GM23338 (cell line): ENCODE results near the gene PPFIA2. TPM values are rescaled to one million over a fixed set of nuclear protein-coding genes. Genes with fewer than 3 reads are reported as not detected.

Experiments used
- ATAC-seq: fragments of 200-7000 bp; cut with Tn5 transposase; 3 replicates; pipeline ENCODE4 v1.9.1; 2020
- DNase-seq: peaks from one replicate; pipeline ENCODE4 v3.0.0-alpha.2; 2015; ENCODE audit warnings: low spot score
- H2AFZ ChIP-seq: fragments of 200-600 bp; sonication (generic); 2 replicates; pipeline ENCODE4 v1.8.0; 2016; ENCODE audit warnings: antibody characterized with exemption, mild to moderate bottlenecking, moderate library complexity
- H3F3A ChIP-seq: fragments of 200-600 bp; sonication (generic); replicated peaks from 2 replicates; pipeline ENCODE4 v1.8.0; 2017; ENCODE audit warnings: antibody characterized with exemption, mixed run types, low read depth
- H3K27ac ChIP-seq: fragments of 200-600 bp; sonication (generic); 2 replicates; pipeline ENCODE4 v1.6.1; 2016; ENCODE audit warnings: low read depth
- H3K27me3 ChIP-seq: fragments of 200-600 bp; sonication (generic); 2 replicates; pipeline ENCODE4 v1.8.0; 2016; ENCODE audit warnings: mild to moderate bottlenecking, mixed run types, moderate library complexity; ENCODE audit not compliant: insufficient read depth
- H3K36me3 ChIP-seq: fragments of 200-600 bp; sonication (generic); 2 replicates; pipeline ENCODE4 v1.8.0; 2016; ENCODE audit warnings: mild to moderate bottlenecking; ENCODE audit not compliant: insufficient read depth
- H3K4me1 ChIP-seq: fragments of 200-600 bp; sonication (generic); 2 replicates; pipeline ENCODE4 v1.8.0; 2016; ENCODE audit warnings: mild to moderate bottlenecking, moderate library complexity; ENCODE audit not compliant: insufficient read depth
- H3K4me2 ChIP-seq: fragments of 200-600 bp; sonication (generic); 2 replicates; pipeline ENCODE4 v1.7.1; 2017; ENCODE audit warnings: mixed run types
- H3K4me3 ChIP-seq: fragments of 200-600 bp; sonication (generic); 2 replicates; pipeline ENCODE4 v1.6.1; 2016; ENCODE audit warnings: mixed run types
- H3K79me2 ChIP-seq: fragments of 200-600 bp; sonication (generic); replicated peaks from 2 replicates; pipeline ENCODE4 v1.8.0; 2017; ENCODE audit warnings: mild to moderate bottlenecking; ENCODE audit not compliant: insufficient read depth
- H3K9me2 ChIP-seq: fragments of 200-600 bp; sonication (generic); 2 replicates; pipeline ENCODE4 v1.8.0; 2017; ENCODE audit not compliant: insufficient read depth
- H4K20me1 ChIP-seq: fragments of 200-600 bp; sonication (generic); replicated peaks from 2 replicates; pipeline ENCODE4 v1.8.0; 2017; ENCODE audit warnings: mild to moderate bottlenecking; ENCODE audit not compliant: insufficient read depth
- H3K27ac Mint-ChIP-seq: 2 replicates; pipeline ENCODE4 v1.8.0; 2020; ENCODE audit warnings: inconsistent platforms, mild to moderate bottlenecking, moderate library complexity, mixed read lengths
- H3K27me3 Mint-ChIP-seq: 3 replicates; pipeline ENCODE4 v1.8.0; 2022; ENCODE audit warnings: low read depth, mild to moderate bottlenecking, moderate library complexity, mixed read lengths, inconsistent platforms; ENCODE audit not compliant: insufficient read depth, poor library complexity
- H3K36me3 Mint-ChIP-seq: 3 replicates; pipeline ENCODE4 v1.8.0; 2021; ENCODE audit warnings: low read depth, mild to moderate bottlenecking, inconsistent platforms, moderate library complexity, mixed read lengths
- H3K4me1 Mint-ChIP-seq: 3 replicates; pipeline ENCODE4 v1.8.0; 2020; ENCODE audit warnings: mild to moderate bottlenecking, inconsistent platforms, mixed read lengths
- H3K4me3 Mint-ChIP-seq: 3 replicates; pipeline ENCODE4 v1.8.0; 2021; ENCODE audit warnings: moderate library complexity, mild to moderate bottlenecking, inconsistent platforms, mixed read lengths
- H3K9me3 Mint-ChIP-seq: 3 replicates; pipeline ENCODE4 v1.8.0; 2020; ENCODE audit warnings: moderate library complexity, mild to moderate bottlenecking, inconsistent platforms, mixed read lengths
- CREB1 ChIP-seq: fragments of 250-450 bp; sonication (Bioruptor Pico); IDR thresholded peaks from 2 replicates; pipeline ENCODE4 v1.5.0; 2020; ENCODE audit warnings: low read depth, mild to moderate bottlenecking, moderate library complexity
- CTCF ChIP-seq, 2 experiments: fragments of 200-600 bp in 1 of 2; sonication (generic) in 1 of 2; conservative IDR thresholded peaks; 2 replicates each; pipeline versions ENCODE4 v1.5.1 to v1.6.1; 2016 to 2017; ENCODE audit warnings: antibody characterized with exemption in 2 of 2, low read depth in 2 of 2, mild to moderate bottlenecking in 2 of 2, moderate library complexity in 1 of 2
- EZH2 ChIP-seq: fragments of 200-600 bp; sonication (generic); IDR thresholded peaks from one replicate; pipeline ENCODE4 v1.8.0; 2017; ENCODE audit warnings: antibody characterized with exemption, mild to moderate bottlenecking, low read depth; ENCODE audit not compliant: unreplicated experiment
- JUNB ChIP-seq: IDR thresholded peaks from one replicate; pipeline ENCODE4 v1.6.1; 2016; ENCODE audit warnings: antibody characterized with exemption; ENCODE audit not compliant: unreplicated experiment
- NANOG ChIP-seq: IDR thresholded peaks from 2 replicates; pipeline ENCODE4 v1.6.1; 2016; ENCODE audit warnings: antibody characterized with exemption, borderline replicate concordance
- POLR2AphosphoS5 ChIP-seq: IDR thresholded peaks from 2 replicates; pipeline ENCODE4 v1.6.1; 2016; ENCODE audit warnings: antibody characterized with exemption, low read depth
- REST ChIP-seq: IDR thresholded peaks from one replicate; pipeline ENCODE4 v1.6.1; 2018; ENCODE audit warnings: antibody characterized with exemption; ENCODE audit not compliant: unreplicated experiment
- STAT1 ChIP-seq: IDR thresholded peaks from one replicate; pipeline ENCODE4 v1.6.1; 2016; ENCODE audit warnings: antibody characterized with exemption; ENCODE audit not compliant: unreplicated experiment
- ZNF114 ChIP-seq: fragments of 250-450 bp; sonication (Bioruptor Pico); IDR thresholded peaks from 2 replicates; pipeline ENCODE4 v1.5.0; 2020; ENCODE audit warnings: mild to moderate bottlenecking, moderate library complexity
- polyA plus RNA-seq: library from polyadenylated mRNA; unstranded; fragments of >200 nt; fragmentation: Nextera tagmentation; extraction: Ambion mirVana; gene quantifications from 2 replicates; pipeline ENCODE4 v1.2.1, GENCODE V29; 2016
- total RNA-seq: library from RNA; depleted of rRNA; stranded (reverse); fragments of >200 nt; shearing (Covaris generic); gene quantifications from 2 replicates; pipeline ENCODE4 v1.2.3, GENCODE V29; 2014
- TF ChIP-seq, protein P1 (sequence below): fragments of 250-450 bp; sonication (Bioruptor Pico); IDR thresholded peaks from 2 replicates; pipeline ENCODE4 v1.5.0; 2020; ENCODE audit warnings: mild to moderate bottlenecking, moderate library complexity
- TF ChIP-seq, protein P2 (sequence below): IDR thresholded peaks from 2 replicates; pipeline ENCODE4 v1.6.1; 2016; ENCODE audit warnings: antibody characterized with exemption

The PPFIA2 gene
- total and polyA plus RNA-seq, 2 experiments from 2014 or later = 5.4 to 7.2 TPM

DNA sequence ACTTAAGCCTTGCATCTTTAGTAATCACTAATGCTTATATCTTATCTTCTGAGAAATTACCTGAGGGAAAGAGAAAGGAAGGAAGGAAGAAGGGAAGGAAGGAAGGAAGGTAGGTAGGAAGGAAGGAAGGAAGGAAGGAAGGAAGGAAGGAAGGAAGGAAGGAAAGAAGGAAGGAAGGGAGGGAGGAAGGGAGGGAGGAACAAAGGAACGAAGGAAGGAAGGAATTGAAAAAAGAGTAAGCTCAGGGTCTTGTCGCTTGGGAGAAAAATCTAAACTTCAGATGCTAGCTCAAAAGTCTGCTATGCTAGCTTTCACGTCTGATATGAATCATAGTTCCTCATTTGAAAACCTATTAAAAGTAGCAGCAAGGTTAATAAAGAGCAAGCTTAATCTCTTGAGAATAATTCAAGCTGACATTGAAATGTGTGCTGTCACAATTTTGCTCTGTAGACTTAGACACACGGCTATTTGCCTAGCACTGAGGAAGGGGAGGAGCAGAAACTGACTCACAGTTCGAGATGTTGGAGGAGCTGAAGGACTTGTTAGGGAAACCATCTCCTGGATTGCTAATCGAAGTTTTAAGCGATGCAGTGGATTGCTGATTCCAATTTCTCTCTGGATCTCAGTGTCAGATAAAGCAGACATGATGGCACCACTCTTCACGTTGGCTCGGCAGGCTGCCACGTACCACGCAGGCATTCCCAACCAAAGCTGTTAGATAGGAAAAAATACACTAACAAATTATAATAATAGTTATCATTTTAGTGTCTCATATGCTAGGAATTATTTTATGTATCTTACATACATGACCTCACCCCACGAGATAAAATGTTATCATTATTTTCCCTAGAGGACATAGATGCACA, 464.6 kb downstream of the PPFIA2 start:
- Histone ChIP-seq H3K4me2 (no peak overlapping the region), H3K4me1 (no peaks in the 10 kb centered on the region), H3K79me2 (no peaks in the 10 kb centered on the region), H2AFZ (no peak overlapping the region), H3K36me3 (no peaks in the 10 kb centered on the region), H3K27ac (no peak overlapping the region), H3F3A (no peaks in the 10 kb centered on the region), H3K4me3 (no peak overlapping the region), H3K27me3 (no peaks in the 10 kb centered on the region), H3K9me2 (no peaks in the 10 kb centered on the region), H4K20me1 (no peaks in the 10 kb centered on the region)
- no peaks in the 10 kb centered on the region for H3K4me1 Mint-ChIP-seq
- H3K4me3 Mint-ChIP-seq = no peak overlapping the region
- DNase-seq (no peak), ATAC-seq (no peak)
- H3K27ac Mint-ChIP-seq = no peak overlapping the region
- TF ChIP-seq CTCF (conservative IDR thresholded peaks at IDR 0.05; ENCODE audit: low read depth in 2 of 2) = no peak
- no peak for TF ChIP-seq NANOG
- no peak for TF ChIP-seq POLR2AphosphoS5
- TF ChIP-seq, protein P1, sequence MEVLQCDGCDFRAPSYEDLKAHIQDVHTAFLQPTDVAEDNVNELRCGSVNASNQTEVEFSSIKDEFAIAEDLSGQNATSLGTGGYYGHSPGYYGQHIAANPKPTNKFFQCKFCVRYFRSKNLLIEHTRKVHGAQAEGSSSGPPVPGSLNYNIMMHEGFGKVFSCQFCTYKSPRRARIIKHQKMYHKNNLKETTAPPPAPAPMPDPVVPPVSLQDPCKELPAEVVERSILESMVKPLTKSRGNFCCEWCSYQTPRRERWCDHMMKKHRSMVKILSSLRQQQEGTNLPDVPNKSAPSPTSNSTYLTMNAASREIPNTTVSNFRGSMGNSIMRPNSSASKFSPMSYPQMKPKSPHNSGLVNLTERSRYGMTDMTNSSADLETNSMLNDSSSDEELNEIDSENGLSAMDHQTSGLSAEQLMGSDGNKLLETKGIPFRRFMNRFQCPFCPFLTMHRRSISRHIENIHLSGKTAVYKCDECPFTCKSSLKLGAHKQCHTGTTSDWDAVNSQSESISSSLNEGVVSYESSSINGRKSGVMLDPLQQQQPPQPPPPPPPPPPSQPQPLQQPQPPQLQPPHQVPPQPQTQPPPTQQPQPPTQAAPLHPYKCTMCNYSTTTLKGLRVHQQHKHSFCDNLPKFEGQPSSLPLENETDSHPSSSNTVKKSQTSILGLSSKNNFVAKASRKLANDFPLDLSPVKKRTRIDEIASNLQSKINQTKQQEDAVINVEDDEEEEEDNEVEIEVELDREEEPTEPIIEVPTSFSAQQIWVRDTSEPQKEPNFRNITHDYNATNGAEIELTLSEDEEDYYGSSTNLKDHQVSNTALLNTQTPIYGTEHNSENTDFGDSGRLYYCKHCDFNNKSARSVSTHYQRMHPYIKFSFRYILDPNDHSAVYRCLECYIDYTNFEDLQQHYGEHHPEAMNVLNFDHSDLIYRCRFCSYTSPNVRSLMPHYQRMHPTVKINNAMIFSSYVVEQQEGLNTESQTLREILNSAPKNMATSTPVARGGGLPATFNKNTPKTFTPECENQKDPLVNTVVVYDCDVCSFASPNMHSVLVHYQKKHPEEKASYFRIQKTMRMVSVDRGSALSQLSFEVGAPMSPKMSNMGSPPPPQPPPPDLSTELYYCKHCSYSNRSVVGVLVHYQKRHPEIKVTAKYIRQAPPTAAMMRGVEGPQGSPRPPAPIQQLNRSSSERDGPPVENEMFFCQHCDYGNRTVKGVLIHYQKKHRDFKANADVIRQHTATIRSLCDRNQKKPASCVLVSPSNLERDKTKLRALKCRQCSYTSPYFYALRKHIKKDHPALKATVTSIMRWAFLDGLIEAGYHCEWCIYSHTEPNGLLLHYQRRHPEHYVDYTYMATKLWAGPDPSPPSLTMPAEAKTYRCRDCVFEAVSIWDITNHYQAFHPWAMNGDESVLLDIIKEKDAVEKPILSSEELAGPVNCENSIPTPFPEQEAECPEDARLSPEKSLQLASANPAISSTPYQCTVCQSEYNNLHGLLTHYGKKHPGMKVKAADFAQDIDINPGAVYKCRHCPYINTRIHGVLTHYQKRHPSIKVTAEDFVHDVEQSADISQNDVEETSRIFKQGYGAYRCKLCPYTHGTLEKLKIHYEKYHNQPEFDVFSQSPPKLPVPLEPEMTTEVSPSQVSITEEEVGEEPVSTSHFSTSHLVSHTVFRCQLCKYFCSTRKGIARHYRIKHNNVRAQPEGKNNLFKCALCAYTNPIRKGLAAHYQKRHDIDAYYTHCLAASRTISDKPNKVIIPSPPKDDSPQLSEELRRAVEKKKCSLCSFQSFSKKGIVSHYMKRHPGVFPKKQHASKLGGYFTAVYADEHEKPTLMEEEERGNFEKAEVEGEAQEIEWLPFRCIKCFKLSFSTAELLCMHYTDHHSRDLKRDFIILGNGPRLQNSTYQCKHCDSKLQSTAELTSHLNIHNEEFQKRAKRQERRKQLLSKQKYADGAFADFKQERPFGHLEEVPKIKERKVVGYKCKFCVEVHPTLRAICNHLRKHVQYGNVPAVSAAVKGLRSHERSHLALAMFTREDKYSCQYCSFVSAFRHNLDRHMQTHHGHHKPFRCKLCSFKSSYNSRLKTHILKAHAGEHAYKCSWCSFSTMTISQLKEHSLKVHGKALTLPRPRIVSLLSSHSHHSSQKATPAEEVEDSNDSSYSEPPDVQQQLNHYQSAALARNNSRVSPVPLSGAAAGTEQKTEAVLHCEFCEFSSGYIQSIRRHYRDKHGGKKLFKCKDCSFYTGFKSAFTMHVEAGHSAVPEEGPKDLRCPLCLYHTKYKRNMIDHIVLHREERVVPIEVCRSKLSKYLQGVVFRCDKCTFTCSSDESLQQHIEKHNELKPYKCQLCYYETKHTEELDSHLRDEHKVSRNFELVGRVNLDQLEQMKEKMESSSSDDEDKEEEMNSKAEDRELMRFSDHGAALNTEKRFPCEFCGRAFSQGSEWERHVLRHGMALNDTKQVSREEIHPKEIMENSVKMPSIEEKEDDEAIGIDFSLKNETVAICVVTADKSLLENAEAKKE (CRISPR knock-in tag) = no peak
- no peak for TF ChIP-seq REST
- TF ChIP-seq CREB1 (CRISPR knock-in tag) = no peak
- no peak for TF ChIP-seq JUNB
- TF ChIP-seq, protein P2, sequence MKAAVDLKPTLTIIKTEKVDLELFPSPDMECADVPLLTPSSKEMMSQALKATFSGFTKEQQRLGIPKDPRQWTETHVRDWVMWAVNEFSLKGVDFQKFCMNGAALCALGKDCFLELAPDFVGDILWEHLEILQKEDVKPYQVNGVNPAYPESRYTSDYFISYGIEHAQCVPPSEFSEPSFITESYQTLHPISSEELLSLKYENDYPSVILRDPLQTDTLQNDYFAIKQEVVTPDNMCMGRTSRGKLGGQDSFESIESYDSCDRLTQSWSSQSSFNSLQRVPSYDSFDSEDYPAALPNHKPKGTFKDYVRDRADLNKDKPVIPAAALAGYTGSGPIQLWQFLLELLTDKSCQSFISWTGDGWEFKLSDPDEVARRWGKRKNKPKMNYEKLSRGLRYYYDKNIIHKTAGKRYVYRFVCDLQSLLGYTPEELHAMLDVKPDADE = no peak
- TF ChIP-seq ZNF114 (CRISPR knock-in tag) = no peak
- no peak for TF ChIP-seq EZH2
- TF ChIP-seq STAT1 = no peak
- H3K36me3 Mint-ChIP-seq = no peaks in the 10 kb centered on the region
- H3K9me3 Mint-ChIP-seq = no peaks in the 10 kb centered on the region
- no peaks in the 10 kb centered on the region for H3K27me3 Mint-ChIP-seq
